Lung (tissue), 16 donors: ENCODE measurements around the gene RSF1. TPM values are rescaled to one million over a fixed set of nuclear protein-coding genes. Genes with fewer than 3 reads are reported as not detected.
A peak's percentile ranks its signal among the peaks of the same experiment; 100 is the strongest.

Experiments
- ATAC-seq: fragments of 200-7000 bp; cut with Tn5 transposase; one replicate; pipeline ENCODE4 v1.9.1; 2020; ENCODE audit warnings: moderate number of reproducible peaks; ENCODE audit not compliant: insufficient read depth, low FRiP score
- DNase-seq, 3 donors: peaks; one replicate each; pipeline ENCODE4 v3.0.0-alpha.2; 2013 to 2017
- H3K27ac ChIP-seq, 2 donors: one replicate each; pipeline ENCODE4 v1.5.1; 2013; ENCODE audit warnings: mild to moderate bottlenecking in 2 of 2, moderate library complexity in 2 of 2, control low read depth in 1 of 2, inconsistent platforms in 1 of 2, low read depth in 1 of 2, low read length in 1 of 2
- H3K27me3 ChIP-seq, 3 donors: one replicate each; pipeline ENCODE4 v1.5.1; 2013; ENCODE audit warnings: low read length in 2 of 3; ENCODE audit not compliant: control insufficient read depth in 3 of 3, insufficient read depth in 3 of 3
- H3K36me3 ChIP-seq, 4 donors: one replicate each; pipeline ENCODE4 v1.5.1; 2013; ENCODE audit warnings: low read length in 4 of 4, mild to moderate bottlenecking in 1 of 4, moderate library complexity in 1 of 4; ENCODE audit not compliant: control insufficient read depth in 4 of 4, insufficient read depth in 4 of 4
- H3K4me1 ChIP-seq, 5 donors: one replicate each; pipeline ENCODE4 v1.5.1; 2013; ENCODE audit warnings: low read length in 5 of 5, mild to moderate bottlenecking in 2 of 5, moderate library complexity in 1 of 5; ENCODE audit not compliant: control insufficient read depth in 5 of 5, insufficient read depth in 5 of 5
- H3K4me3 ChIP-seq: one replicate; pipeline ENCODE4 v1.5.1; 2013; ENCODE audit warnings: mild to moderate bottlenecking, control low read depth, moderate library complexity
- H3K9ac ChIP-seq, 2 donors: one replicate each; pipeline ENCODE4 v1.5.1; 2013; ENCODE audit warnings: low read length in 2 of 2, control low read depth in 1 of 2; ENCODE audit not compliant: insufficient read depth in 1 of 2
- H3K9me3 ChIP-seq, 4 donors: one replicate each; pipeline ENCODE4 v1.5.1; 2013; ENCODE audit warnings: low read length in 3 of 4, mild to moderate bottlenecking in 1 of 4, moderate library complexity in 1 of 4; ENCODE audit not compliant: control insufficient read depth in 4 of 4, insufficient read depth in 3 of 4
- WGBS, 2 donors: extraction: QIAGEN DNeasy Blood & Tissue Kit; methylation state at CpG; one replicate each; pipeline ENCODE4 v1.1.7; 2013; 5-methylcytosine and 5-hydroxymethylcytosine counted together
- long read RNA-seq, 5 donors: transcript quantifications; one replicate each; lab custom pipeline, GENCODE V29; 2026
- polyA plus RNA-seq, 2 donors: library from polyadenylated mRNA; stranded (reverse); fragments of 200-250 nt; gene quantifications; one replicate each; pipeline ENCODE4 v1.2.1, GENCODE V29; 2013
- total RNA-seq, 2 donors: library from RNA; depleted of rRNA in 1 of 2; stranded (reverse); fragments of >200 nt in 1 of 2; gene quantifications; one replicate each; pipeline ENCODE4 v1.2.1, GENCODE V29; 2014 to 2021
- TF ChIP-seq, protein P1 (sequence below): IDR thresholded peaks from 2 replicates; pipeline ENCODE4 v1.5.1; 2012; ENCODE audit warnings: mild to moderate bottlenecking; ENCODE audit errors: control extremely low read depth, extremely low read depth
- donor health status: control.
- donor health status: control.
- donor health status: Bipolar disorder and iron deficiency.
- donor health status: healthy.
- donor health status: DM: yes; HTN: yes; CAD: no.

The RSF1 gene, protein sequence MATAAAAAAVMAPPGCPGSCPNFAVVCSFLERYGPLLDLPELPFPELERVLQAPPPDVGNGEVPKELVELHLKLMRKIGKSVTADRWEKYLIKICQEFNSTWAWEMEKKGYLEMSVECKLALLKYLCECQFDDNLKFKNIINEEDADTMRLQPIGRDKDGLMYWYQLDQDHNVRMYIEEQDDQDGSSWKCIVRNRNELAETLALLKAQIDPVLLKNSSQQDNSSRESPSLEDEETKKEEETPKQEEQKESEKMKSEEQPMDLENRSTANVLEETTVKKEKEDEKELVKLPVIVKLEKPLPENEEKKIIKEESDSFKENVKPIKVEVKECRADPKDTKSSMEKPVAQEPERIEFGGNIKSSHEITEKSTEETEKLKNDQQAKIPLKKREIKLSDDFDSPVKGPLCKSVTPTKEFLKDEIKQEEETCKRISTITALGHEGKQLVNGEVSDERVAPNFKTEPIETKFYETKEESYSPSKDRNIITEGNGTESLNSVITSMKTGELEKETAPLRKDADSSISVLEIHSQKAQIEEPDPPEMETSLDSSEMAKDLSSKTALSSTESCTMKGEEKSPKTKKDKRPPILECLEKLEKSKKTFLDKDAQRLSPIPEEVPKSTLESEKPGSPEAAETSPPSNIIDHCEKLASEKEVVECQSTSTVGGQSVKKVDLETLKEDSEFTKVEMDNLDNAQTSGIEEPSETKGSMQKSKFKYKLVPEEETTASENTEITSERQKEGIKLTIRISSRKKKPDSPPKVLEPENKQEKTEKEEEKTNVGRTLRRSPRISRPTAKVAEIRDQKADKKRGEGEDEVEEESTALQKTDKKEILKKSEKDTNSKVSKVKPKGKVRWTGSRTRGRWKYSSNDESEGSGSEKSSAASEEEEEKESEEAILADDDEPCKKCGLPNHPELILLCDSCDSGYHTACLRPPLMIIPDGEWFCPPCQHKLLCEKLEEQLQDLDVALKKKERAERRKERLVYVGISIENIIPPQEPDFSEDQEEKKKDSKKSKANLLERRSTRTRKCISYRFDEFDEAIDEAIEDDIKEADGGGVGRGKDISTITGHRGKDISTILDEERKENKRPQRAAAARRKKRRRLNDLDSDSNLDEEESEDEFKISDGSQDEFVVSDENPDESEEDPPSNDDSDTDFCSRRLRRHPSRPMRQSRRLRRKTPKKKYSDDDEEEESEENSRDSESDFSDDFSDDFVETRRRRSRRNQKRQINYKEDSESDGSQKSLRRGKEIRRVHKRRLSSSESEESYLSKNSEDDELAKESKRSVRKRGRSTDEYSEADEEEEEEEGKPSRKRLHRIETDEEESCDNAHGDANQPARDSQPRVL (N-terminal part only)
- total RNA-seq (100 to 1,000 TPM in 1 of 2 donors, 10 to 100 TPM in 1; 47.3 to 110 TPM), polyA plus RNA-seq (10 to 100 TPM in 1 of 2 donors, 1 to 10 TPM in 1; 9.8 to 11.0 TPM)
- long read RNA-seq, donor 1, full-length matches to known transcripts, result 17 of 17 reads
- long read RNA-seq, donor 1, partial matches to known transcripts, result 0 of 17 reads
- long read RNA-seq, donor 1, other reads (novel, unspliced or antisense), result 0 of 17 reads
- long read RNA-seq, donor 2, transcript RSF1-206 (6 exons, 2,107 nt), result major isoform, 7 of 12 reads
- long read RNA-seq, donor 2, partial matches to known transcripts, result 0 of 12 reads
- long read RNA-seq, donor 2, other reads (novel, unspliced or antisense), result 0 of 12 reads
- long read RNA-seq, donor 3, transcript RSF1-206 (6 exons, 2,107 nt), result major isoform, 7 of 67 reads
- long read RNA-seq, donor 3, partial matches to known transcripts, result 26 of 67 reads
- long read RNA-seq, donor 3, other reads (novel, unspliced or antisense), result 31 of 67 reads
- long read RNA-seq, donor 4, transcript RSF1-206 (6 exons, 2,107 nt), result major isoform, 11 of 13 reads
- long read RNA-seq, donor 4, partial matches to known transcripts, result 0 of 13 reads
- long read RNA-seq, donor 4, other reads (novel, unspliced or antisense), result 0 of 13 reads
- long read RNA-seq, donor 5, full-length matches to known transcripts, result 17 of 24 reads
- long read RNA-seq, donor 5, partial matches to known transcripts, result 7 of 24 reads
- long read RNA-seq, donor 5, other reads (novel, unspliced or antisense), result 0 of 24 reads

DNA sequence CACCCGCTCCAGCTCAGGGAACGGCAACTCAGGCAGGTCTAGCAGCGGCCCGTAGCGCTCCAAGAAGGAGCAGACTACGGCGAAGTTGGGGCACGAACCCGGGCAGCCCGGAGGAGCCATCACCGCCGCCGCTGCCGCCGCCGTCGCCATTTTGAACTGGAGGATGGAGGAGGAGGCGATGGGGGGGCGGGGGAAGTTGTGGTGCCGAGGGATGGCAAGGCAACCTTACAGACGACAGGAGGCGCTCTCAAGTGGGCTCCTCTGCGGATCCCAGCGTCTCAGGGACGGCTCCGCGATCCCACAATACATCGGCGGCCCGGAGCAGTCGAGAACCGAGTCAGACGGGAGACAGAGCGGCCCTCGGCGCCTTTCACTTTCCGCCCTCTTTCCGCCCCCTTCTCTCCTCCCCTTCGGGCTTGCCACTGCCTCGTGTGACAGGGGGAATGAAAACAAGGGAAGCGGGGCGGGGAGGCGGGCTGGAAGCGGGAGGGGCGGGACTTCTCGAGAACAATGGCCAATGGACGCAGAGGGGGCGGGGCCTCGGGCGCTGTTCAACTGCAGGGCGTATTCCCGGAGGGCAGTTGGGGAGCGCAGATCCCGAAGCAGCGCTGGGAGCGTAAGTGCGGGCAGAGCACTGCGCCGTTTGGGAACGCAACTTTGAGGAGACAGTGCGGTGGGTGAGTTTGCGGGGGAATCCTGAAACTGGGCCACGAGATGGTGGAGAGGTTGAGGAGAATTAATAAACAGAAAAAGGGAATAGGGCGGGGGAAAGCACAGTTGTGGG, at the start of gene RSF1, which contains the start of gene AAMDC:
RSF1 (minus strand) TSS at position 158 of the 784 bp plus-strand sequence; CDS start at position 150, 8 bp downstream.
AAMDC (plus strand) TSS at position 580 of the 784 bp plus-strand sequence. CDS start 21,353 bp downstream, outside the sequence.
- no peaks in the 10 kb centered on the region for H3K36me3 ChIP-seq
- peak; percentile 88 for ATAC-seq
- DNase-seq, result peak; percentile 99 to 100 (median 100)
- WGBS, 2 donors, result 0 to 1% methylated on average over 50 to 64 of the region's 64 CpGs
- H3K27me3 ChIP-seq, result no peaks in the 10 kb centered on the region
- H3K27ac ChIP-seq, result peak within 1 kb of the TSS; percentile 90 to 94
- H3K4me1 ChIP-seq, result peaks cover 3 to 30% (median 9%) of the 10 kb centered on the region in 5 donors
- H3K9me3 ChIP-seq, result no peaks in the 10 kb centered on the region
- peak within 1 kb of the TSS; percentile 81 to 99 for H3K9ac ChIP-seq
- TF ChIP-seq, protein P1, sequence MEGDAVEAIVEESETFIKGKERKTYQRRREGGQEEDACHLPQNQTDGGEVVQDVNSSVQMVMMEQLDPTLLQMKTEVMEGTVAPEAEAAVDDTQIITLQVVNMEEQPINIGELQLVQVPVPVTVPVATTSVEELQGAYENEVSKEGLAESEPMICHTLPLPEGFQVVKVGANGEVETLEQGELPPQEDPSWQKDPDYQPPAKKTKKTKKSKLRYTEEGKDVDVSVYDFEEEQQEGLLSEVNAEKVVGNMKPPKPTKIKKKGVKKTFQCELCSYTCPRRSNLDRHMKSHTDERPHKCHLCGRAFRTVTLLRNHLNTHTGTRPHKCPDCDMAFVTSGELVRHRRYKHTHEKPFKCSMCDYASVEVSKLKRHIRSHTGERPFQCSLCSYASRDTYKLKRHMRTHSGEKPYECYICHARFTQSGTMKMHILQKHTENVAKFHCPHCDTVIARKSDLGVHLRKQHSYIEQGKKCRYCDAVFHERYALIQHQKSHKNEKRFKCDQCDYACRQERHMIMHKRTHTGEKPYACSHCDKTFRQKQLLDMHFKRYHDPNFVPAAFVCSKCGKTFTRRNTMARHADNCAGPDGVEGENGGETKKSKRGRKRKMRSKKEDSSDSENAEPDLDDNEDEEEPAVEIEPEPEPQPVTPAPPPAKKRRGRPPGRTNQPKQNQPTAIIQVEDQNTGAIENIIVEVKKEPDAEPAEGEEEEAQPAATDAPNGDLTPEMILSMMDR, result peak; percentile 28
- peak within 1 kb of the TSS; percentile 97 for H3K4me3 ChIP-seq

DNA sequence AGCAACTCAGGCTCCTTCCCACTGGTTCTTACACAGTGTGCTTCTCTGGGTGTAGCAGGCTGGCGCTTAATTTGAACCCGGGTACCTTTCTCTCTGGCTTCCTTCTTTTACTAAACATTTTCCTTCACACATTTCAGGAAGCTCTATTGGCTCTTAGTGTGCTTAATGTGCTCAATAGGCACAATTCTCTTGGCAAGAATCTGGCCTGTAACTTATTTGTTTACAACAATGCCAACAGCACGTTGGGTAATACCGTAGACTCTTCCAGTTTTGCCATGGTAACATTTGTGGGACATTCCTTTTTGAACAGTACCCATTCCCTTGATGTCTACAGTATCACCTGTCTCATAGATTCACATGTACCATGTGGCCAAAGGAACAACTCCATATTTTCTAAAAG, 48.2 kb upstream of the RSF1 start:
- Histone ChIP-seq H3K27me3 (no peaks in the 10 kb centered on the region), H3K4me1 (peaks cover 0 to 9% (median 0%) of the 10 kb centered on the region in 5 donors), H3K9me3 (no peaks in the 10 kb centered on the region), H3K4me3 (no peak overlapping the region), H3K36me3 (peaks cover 0 to 28% (median 9%) of the 10 kb centered on the region in 4 donors), H3K9ac (no peak overlapping the region), H3K27ac (no peak overlapping the region)
- ATAC-seq (no peak), DNase-seq (no peak)
- 89 to 98% methylated on average over 4 of the region's 4 CpGs for WGBS, 2 donors
- TF ChIP-seq, protein P1, result no peak
